Panc1 (cell line): ENCODE results near the gene GPR55. TPM values are rescaled to one million over a fixed set of nuclear protein-coding genes. Genes with fewer than 3 reads are reported as not detected.

Experiments
- ATAC-seq: fragments of 200-7000 bp; cut with Tn5 transposase; 2 replicates; pipeline ENCODE4 v1.9.1; 2020; ENCODE audit warnings: mild to moderate bottlenecking, moderate library complexity
- BruUV-seq: library from RNA; stranded (reverse); fragments of 400-500 nt; replicated peaks from 2 replicates; lab custom pipeline; 2021; lab: Mats Ljungman, UMichigan
- CTCF ChIA-PET: fragments of 300-600 bp; sonication (Branson Sonifier 250); formaldehyde crosslinking; loops from one replicate; lab custom pipeline; 2022; ENCODE audit warnings: antibody characterized with exemption; lab: Charles Lee
- POLR2A ChIA-PET: fragments of 300-600 bp; sonication (Branson Sonifier 250); formaldehyde crosslinking; loops from one replicate; lab custom pipeline; 2022; ENCODE audit warnings: antibody characterized with exemption; lab: Charles Lee
- DNase-seq: peaks from one replicate; pipeline ENCODE4 v3.0.0-alpha.2; 2010; ENCODE audit warnings: low read depth, low spot score
- H3K27ac ChIP-seq: 2 replicates; pipeline ENCODE4 v1.5.1; 2011; ENCODE audit warnings: mild to moderate bottlenecking, low read length, inconsistent platforms
- H3K27me3 ChIP-seq: fragments of 200-500 bp; sonication (Bioruptor generic); 2 replicates; pipeline ENCODE4 v1.6.0; 2014; ENCODE audit warnings: low read length, inconsistent platforms; ENCODE audit not compliant: control insufficient read depth, insufficient read depth
- H3K36me3 ChIP-seq: fragments of 200-500 bp; sonication (Bioruptor generic); 2 replicates; pipeline ENCODE4 v1.5.1; 2014; ENCODE audit warnings: inconsistent platforms, mild to moderate bottlenecking, low read length, moderate library complexity; ENCODE audit not compliant: control insufficient read depth, insufficient read depth
- H3K4me1 ChIP-seq: 2 replicates; pipeline ENCODE4 v1.5.1; 2011; ENCODE audit warnings: inconsistent platforms, mild to moderate bottlenecking, low read length, moderate library complexity; ENCODE audit not compliant: control insufficient read depth, insufficient read depth
- H3K4me3 ChIP-seq, 2 experiments: 2 replicates each; pipeline ENCODE4 v1.5.1; 2011 to 2012; ENCODE audit warnings: low read depth in 2 of 2, low read length in 2 of 2, mild to moderate bottlenecking in 2 of 2, inconsistent platforms in 1 of 2, moderate library complexity in 1 of 2
- H3K9me3 ChIP-seq: fragments of 200-500 bp; sonication (Bioruptor generic); 2 replicates; pipeline ENCODE4 v1.5.1; 2014; ENCODE audit warnings: low read depth, mild to moderate bottlenecking, inconsistent platforms, low read length, moderate library complexity; ENCODE audit not compliant: control insufficient read depth, insufficient read depth
- CTCF ChIP-seq: fragments of 450-650 bp; IDR thresholded peaks from 2 replicates; pipeline ENCODE4 v1.5.1; 2017; ENCODE audit warnings: mild to moderate bottlenecking
- POLR2AphosphoS5 ChIP-seq: IDR thresholded peaks from 2 replicates; pipeline ENCODE4 v1.6.1; 2012; ENCODE audit warnings: mild to moderate bottlenecking, low read depth, low read length, moderate library complexity
- SIN3A ChIP-seq: IDR thresholded peaks from 2 replicates; pipeline ENCODE4 v1.6.1; 2012; ENCODE audit warnings: low read depth, mild to moderate bottlenecking, low read length, moderate library complexity, borderline replicate concordance; ENCODE audit not compliant: insufficient read depth
- TCF7L2 ChIP-seq: IDR thresholded peaks from 2 replicates; pipeline ENCODE4 v1.6.1; 2011; ENCODE audit warnings: mild to moderate bottlenecking, low read depth, low read length, inconsistent platforms
- in situ Hi-C: cut with HindIII; loops from 2 replicates; pipeline ENCODE4 v1.10.0; 2016; ENCODE audit warnings: low sequenced_read_pairs, low pct_unique_long_range_greater_than_20kb
- intact Hi-C: fragments of 100-400 bp; cut with micrococcal nuclease; formaldehyde crosslinking; loops from one replicate; pipeline ENCODE4 v1.10.0; 2022; ENCODE audit not compliant: unreplicated experiment
- total RNA-seq: library from RNA; stranded (reverse); gene quantifications from one replicate; pipeline ENCODE4 v1.2.1, GENCODE V29; 2021; ENCODE audit not compliant: unreplicated experiment
- TF ChIP-seq, protein P1 (sequence below), 2 experiments: IDR thresholded peaks; 2 replicates each; pipeline ENCODE4 v1.6.1; 2011 to 2012; ENCODE audit warnings: low read depth in 2 of 2, control low read depth in 1 of 2, low read length in 1 of 2, mild to moderate bottlenecking in 1 of 2, moderate library complexity in 1 of 2; ENCODE audit not compliant: insufficient read depth in 1 of 2

GPR55 gene
- total RNA-seq, 1 experiment from 2014 or later: 0.08 TPM

DNA sequence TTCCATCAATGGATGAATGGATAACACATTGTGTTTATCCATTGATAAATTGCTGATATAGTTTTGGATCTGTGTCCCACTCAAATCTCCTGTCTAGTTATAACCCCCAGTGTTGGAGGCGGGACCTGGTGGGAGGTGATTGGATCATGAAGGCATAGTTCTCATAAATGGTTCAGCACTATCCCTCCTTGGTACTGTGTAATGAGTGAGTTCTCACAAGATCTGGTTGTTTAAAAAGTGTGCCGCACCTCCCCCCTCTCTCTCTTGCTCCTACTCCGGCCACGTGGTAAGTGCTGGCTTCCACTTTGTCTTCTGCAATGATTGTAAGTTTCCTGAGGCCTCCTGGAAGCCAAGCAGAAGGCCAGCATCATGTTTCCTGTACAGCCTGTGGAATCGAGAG, 47.0 kb upstream of the GPR55 start:
- intact Hi-C loops (no loop called here), in situ Hi-C loops (no loop called here)
- no peaks in the 10 kb centered on the region for H3K36me3 ChIP-seq
- TF ChIP-seq, protein P1, sequence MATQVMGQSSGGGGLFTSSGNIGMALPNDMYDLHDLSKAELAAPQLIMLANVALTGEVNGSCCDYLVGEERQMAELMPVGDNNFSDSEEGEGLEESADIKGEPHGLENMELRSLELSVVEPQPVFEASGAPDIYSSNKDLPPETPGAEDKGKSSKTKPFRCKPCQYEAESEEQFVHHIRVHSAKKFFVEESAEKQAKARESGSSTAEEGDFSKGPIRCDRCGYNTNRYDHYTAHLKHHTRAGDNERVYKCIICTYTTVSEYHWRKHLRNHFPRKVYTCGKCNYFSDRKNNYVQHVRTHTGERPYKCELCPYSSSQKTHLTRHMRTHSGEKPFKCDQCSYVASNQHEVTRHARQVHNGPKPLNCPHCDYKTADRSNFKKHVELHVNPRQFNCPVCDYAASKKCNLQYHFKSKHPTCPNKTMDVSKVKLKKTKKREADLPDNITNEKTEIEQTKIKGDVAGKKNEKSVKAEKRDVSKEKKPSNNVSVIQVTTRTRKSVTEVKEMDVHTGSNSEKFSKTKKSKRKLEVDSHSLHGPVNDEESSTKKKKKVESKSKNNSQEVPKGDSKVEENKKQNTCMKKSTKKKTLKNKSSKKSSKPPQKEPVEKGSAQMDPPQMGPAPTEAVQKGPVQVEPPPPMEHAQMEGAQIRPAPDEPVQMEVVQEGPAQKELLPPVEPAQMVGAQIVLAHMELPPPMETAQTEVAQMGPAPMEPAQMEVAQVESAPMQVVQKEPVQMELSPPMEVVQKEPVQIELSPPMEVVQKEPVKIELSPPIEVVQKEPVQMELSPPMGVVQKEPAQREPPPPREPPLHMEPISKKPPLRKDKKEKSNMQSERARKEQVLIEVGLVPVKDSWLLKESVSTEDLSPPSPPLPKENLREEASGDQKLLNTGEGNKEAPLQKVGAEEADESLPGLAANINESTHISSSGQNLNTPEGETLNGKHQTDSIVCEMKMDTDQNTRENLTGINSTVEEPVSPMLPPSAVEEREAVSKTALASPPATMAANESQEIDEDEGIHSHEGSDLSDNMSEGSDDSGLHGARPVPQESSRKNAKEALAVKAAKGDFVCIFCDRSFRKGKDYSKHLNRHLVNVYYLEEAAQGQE (IDR thresholded peaks at IDR 0.05; ENCODE audit: insufficient read depth in 1 of 2, low read depth in 2 of 2, low read length in 1 of 2): no peak
- TF ChIP-seq POLR2AphosphoS5 (no peak), TCF7L2 (no peak), CTCF (no peak), SIN3A (no peak)
- no peaks in the 10 kb centered on the region for H3K27me3 ChIP-seq
- POLR2A ChIA-PET: no interaction called here
- no peaks in the 10 kb centered on the region for H3K9me3 ChIP-seq
- CTCF ChIA-PET: no interaction called here
- no peak overlapping the region for H3K4me3 ChIP-seq
- no peak for DNase-seq
- no peak for ATAC-seq
- H3K27ac ChIP-seq: no peak overlapping the region
- H3K4me1 ChIP-seq: peaks cover 4% of the 10 kb centered on the region; the same call in 1 of the 2 replicates
- no TSS peak for BruUV-seq

- peaks cover 4% of the 10 kb centered on the region; the same call in 1 of the 2 replicates for H3K4me1 ChIP-seq
- H3K4me3 ChIP-seq: peak overlapping the region; percentile 28 to 40
- ATAC-seq (no peak), DNase-seq (no peak)
- ChIA-PET CTCF (interaction anchor here (0.7 to 1.0 kb wide), 2 partner anchors 15 to 147 kb away, joined by 5 read pairs; no protein-coding TSS in a partner anchor), POLR2A (no interaction called here)
- no TSS peak for BruUV-seq
- no peaks in the 10 kb centered on the region for H3K27me3 ChIP-seq
- no peak overlapping the region; the same call in 1 of the 2 replicates for H3K27ac ChIP-seq
- no peaks in the 10 kb centered on the region for H3K36me3 ChIP-seq
- intact Hi-C loops (no loop called here), in situ Hi-C loops (no loop called here)
- no peaks in the 10 kb centered on the region for H3K9me3 ChIP-seq
- no peak for TF ChIP-seq TCF7L2
- TF ChIP-seq SIN3A: no peak
- TF ChIP-seq, protein P1 (IDR thresholded peaks at IDR 0.05; ENCODE audit: insufficient read depth in 1 of 2, low read depth in 2 of 2, low read length in 1 of 2): no peak
- no peak for TF ChIP-seq POLR2AphosphoS5
- no peak for TF ChIP-seq CTCF
These were observed 44.6 kb upstream of the GPR55 start for GRCh38 chr2:230969659-230970015.
